ENCODE data around the gene AJM1.
"Not testable (repeated sequence)": the region's sequence is repeated elsewhere in the genome, so short reads cannot be mapped to it uniquely, and the experiment has no call there.

Gene AJM1

GRCh38 chr9:136835162-136835931, 6.9 kb upstream of the AJM1 start:
- in situ Hi-C loops (cut with MboI; ENCODE audit: low pct_unique_long_range_greater_than_20kb, low sequenced_read_pairs, unreplicated experiment), result no loop called here
- no peak for DNase-seq (ENCODE audit: low spot score)
- TF ChIP-seq CTCF (IDR thresholded peaks at IDR 0.05; ENCODE audit: extremely low read depth, insufficient read depth, missing control alignments), result no peak

DNA sequence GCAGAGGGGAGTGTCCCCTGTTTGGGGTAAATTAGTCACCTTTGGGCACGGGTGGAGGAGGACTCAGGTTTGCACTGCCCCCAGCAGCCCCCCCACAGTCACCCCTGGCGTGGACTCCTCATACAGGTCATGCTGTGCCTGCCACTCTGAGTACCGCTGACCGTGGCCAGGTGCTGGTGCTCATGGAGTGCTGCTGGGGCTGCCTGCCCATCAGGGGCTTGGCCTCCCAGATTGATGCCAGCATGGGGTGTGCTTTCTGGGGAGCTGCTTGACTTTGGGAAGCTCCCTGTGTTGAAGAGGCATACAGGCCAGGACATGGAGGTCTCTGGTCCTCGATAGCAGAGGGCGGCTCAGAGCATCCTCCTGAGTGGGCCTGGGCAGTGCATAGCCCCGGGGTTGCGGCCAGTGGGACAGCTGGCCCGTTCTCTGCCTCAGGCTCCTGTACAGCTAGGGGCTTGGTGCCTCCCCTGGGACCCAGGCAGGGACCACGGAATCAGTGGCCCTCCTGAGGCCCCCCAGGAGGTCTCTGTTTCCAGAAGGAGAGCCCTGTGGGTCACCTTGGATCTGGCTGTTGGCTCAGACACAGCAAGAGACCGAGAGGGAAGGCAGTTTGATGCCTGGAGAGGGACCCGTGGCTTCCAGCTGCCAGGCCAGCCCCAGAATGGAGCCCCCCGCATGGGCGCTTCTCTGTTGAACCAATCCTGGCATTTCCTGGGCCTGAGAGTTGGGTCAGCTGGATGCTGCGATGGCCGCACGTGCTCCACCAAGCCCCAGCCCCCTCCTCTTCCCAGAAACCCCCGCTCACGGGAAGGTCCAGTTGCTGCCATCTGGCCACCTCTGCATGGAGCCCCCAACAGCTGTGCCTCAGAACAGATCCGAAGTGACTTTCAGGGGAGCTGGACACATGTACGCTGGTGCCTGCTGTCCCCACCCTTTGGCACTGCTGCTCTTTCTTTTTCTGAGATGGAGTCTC, 6.1 kb upstream of the AJM1 start:
- TF ChIP-seq CTCF (IDR thresholded peaks at IDR 0.05; ENCODE audit: extremely low read depth, insufficient read depth, missing control alignments), result no peak
- DNase-seq (ENCODE audit: low spot score), result no peak
- in situ Hi-C loops (cut with MboI; ENCODE audit: low pct_unique_long_range_greater_than_20kb, low sequenced_read_pairs, unreplicated experiment), result no loop called here

GRCh38 chr9:136837146-136837855, 5.0 kb upstream of the AJM1 start:
- TF ChIP-seq CTCF (IDR thresholded peaks at IDR 0.05; ENCODE audit: extremely low read depth, insufficient read depth, missing control alignments), result no peak
- in situ Hi-C loops (cut with MboI; ENCODE audit: low pct_unique_long_range_greater_than_20kb, low sequenced_read_pairs, unreplicated experiment), result no loop called here
- no peak for DNase-seq (ENCODE audit: low spot score)

DNA sequence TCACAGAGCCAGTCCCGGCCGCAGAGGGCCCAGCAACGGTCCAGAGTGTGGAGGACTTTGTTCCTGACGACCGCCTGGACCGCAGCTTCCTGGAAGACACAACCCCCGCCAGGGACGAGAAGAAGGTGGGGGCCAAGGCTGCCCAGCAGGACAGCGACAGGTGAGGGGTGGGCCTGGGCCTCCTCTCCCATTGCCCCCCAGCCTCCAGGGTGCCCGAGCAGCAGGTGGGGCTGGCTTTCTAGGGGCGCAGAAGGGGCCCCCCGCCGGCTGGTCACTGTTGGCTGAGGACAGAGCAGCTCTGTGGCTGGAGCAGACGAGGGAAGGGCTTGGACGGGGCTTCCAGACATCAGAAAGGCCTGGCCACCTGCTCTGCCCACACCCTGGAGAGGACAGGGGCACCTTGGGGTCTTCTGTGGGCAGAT, 4.4 kb upstream of the AJM1 start:
- DNase-seq (ENCODE audit: low spot score); in situ Hi-C loops (cut with MboI; ENCODE audit: low pct_unique_long_range_greater_than_20kb, low sequenced_read_pairs, unreplicated experiment): not testable (repeated sequence)

- no peak for DNase-seq (ENCODE audit: low spot score)
- TF ChIP-seq CTCF (IDR thresholded peaks at IDR 0.05; ENCODE audit: extremely low read depth, insufficient read depth, missing control alignments), result no peak
- in situ Hi-C loops (cut with MboI; ENCODE audit: low pct_unique_long_range_greater_than_20kb, low sequenced_read_pairs, unreplicated experiment), result no loop called here
These were observed 3.7 kb upstream of the AJM1 start for GRCh38 chr9:136838314-136839228.

DNA sequence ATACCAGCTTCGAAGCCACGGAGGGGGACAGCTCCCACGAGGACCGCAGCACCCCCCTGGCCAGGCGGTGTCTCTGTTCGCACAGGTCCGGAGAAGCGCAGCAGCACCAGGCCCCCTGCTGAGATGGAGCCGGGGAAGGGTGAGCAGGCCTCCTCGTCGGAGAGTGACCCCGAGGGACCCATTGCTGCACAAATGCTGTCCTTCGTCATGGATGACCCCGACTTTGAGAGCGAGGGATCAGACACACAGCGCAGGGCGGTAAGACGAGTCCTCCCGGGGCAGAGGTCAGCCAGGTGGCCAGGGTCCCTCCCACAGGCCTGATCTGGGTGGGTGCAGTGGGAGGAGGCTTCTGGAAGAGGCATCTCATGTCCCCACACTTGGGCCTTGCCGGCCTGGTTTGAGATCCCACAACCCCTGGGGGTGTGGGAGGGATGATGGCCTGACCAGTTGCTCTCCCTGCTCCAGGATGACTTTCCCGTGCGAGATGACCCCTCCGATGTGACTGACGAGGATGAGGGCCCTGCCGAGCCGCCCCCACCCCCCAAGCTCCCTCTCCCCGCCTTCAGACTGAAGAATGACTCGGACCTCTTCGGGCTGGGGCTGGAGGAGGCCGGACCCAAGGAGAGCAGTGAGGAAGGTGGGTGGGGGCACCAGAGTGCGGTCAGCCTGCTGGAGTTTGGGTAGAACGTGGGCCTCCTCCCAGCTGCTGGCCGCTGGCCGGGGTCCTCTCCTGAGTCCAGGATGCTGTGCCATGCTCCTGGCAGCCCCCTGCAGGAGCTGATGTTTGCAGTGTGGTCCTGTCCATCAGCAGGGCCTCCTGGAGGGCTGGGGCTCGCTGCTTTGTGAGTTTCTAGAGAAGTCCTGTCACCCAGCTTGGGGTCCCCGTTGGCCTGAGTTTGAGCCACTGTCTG, 2.8 kb upstream of the AJM1 start:
- TF ChIP-seq CTCF (IDR thresholded peaks at IDR 0.05; ENCODE audit: extremely low read depth, insufficient read depth, missing control alignments), result no peak
- DNase-seq (ENCODE audit: low spot score), result no peak
- in situ Hi-C loops (cut with MboI; ENCODE audit: low pct_unique_long_range_greater_than_20kb, low sequenced_read_pairs, unreplicated experiment), result no loop called here
